Dermis lymphatic vessel endothelial cell (primary cell): Measurements from ENCODE around the gene ZNF829. TPM values are rescaled to one million over a fixed set of nuclear protein-coding genes. Genes with fewer than 3 reads are reported as not detected.

Source experiments
- total RNA-seq: library from RNA; depleted of rRNA; stranded (reverse); fragments of >200 nt; gene quantifications from 2 replicates; pipeline ENCODE4 v1.2.1, GENCODE V29; 2014

Gene ZNF829
- total RNA-seq: 1.3 and 1.5 TPM in 2 replicates

DNA sequence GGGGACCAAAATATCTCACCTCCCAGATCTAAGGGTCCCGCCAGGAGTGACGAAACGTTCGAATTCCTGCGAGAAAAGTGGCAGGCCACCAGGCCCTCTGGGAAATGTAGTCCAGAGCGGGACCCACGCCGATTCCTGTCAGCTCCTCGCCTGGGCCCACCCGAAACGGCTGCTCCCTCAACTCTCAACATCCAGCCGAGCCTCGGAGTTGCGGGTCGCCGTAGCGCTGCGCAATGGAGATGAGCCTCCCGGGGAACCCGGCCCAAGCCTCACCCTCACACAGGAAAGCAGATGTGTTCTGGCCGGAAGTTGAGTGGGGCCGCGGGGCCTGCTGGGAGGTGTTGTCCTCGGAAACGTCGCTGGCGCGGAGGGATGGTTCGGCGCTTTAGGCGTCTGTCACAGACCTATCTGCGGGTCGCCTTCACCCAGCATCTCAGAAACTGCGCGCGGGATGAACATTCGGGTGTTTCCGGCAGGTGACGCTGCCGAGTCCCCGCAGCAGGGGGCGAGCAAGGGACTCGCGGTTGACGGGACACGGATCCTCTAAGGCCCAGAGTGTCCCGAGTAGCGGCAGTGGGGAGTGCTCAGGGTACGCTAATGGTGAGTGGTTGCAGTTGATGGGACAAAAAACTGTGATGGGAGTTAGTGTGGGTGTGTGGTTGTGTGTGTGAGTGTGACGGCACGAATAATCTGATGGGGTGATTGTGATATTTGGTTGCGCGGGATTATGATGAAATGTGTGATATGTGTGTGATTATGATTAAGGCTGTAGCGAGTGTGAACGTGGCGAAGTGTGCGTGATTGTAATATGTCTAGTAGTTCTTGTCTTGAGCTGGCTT lies at the start of gene ZNF829, which contains the start of gene ZNF568:
TSS of gene ZNF829 (minus strand) at position 300 of the 839 bp plus-strand sequence. CDS start 1,124 bp downstream, outside the sequence.
TSS of gene ZNF568 (plus strand) at position 341 of the 839 bp plus-strand sequence. CDS start 6,439 bp downstream, outside the sequence.

DNA sequence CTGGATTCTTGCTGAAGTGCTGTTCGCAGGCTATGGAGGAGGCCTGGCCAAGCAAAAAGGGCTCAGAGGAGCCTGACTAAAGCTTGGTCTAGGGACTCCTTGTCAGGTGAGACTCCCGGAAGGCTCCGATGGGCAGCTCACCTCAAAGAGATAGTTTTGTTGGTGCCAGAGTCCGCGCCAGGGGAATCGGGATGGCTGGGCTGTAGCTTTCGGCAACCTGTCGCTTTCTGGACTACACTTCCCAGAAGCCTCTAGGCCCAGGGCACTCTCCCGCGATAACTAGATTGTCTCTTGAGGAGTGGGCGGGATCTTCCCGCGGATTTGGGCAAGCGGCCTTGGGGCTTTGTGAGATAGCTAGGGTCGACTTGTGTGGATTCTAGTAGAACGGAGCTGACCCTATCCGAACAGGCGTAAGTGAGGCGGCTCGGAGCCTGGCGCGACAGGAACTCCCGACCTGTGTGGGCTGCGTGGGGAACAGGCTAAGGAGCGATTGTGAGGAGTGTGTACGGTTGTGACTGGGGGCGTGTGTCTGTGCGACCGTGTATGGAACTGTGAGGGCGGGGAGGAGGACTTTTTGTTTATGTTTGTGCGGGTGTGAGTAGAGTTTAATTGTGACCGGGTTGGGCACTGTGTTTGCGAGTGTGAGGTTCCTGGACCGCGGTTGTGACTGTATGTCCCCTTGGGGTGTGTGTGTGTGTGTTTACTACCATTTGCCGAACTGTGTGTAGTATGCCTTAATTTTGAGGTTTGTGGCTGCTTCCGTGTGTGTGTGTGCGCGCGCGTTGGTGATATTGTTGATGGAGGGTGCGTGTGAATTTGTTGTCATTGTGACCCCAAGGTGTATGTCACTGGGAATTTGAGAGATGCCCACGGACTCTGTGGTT lies 65.3 kb downstream of the ZNF829 start, which contains the start of gene ZNF345:
TSS of gene ZNF345 (plus strand) at position 318 of the 884 bp plus-strand sequence. CDS start 25,955 bp downstream, outside the sequence.

Other genes starting within 250 kb of the ZNF829 start
- 7.7 and 9.2 TPM in 2 replicates for gene ZNF461, start 249.5 kb downstream of the ZNF829 start, total RNA-seq
- 4.6 and 7.9 TPM in 2 replicates for gene ZNF567, start 228.7 kb downstream of the ZNF829 start, total RNA-seq
- 4.0 and 4.6 TPM in 2 replicates for gene ZNF850, start 143.5 kb downstream of the ZNF829 start, total RNA-seq
- gene ZNF790, start 77.9 kb downstream of the ZNF829 start, total RNA-seq: 10.3 and 13.8 TPM in 2 replicates
- 5.1 and 9.5 TPM in 2 replicates for gene ZNF345, start 65.4 kb downstream of the ZNF829 start, total RNA-seq
- 9.2 and 10.6 TPM in 2 replicates for gene ZNF568, start within 50 bp of the ZNF829 start, total RNA-seq
- 8.2 and 10.0 TPM in 2 replicates for gene ZNF420, start 162.1 kb upstream of the ZNF829 start, total RNA-seq